ENCODE results near the gene MBD6. TPM values are rescaled to one million over a fixed set of nuclear protein-coding genes. Genes with fewer than 3 reads are reported as not detected.

Gene MBD6
- total RNA-seq, 1 donor from 2014 or later, result 99.0 TPM

GRCh38 chr12:57549909-57550640 is 27.5 kb downstream of the MBD6 start, which contains the start of gene KIF5A:
TSS of gene KIF5A (plus strand) at chr12:57550044. CDS start at chr12:57550272, 228 bp downstream.
- H3K27ac Mint-ChIP-seq (ENCODE audit: unreplicated experiment), result no peak within 1 kb of the TSS
- TF ChIP-seq CTCF (IDR thresholded peaks at IDR 0.05; ENCODE audit: unreplicated experiment), result no peak
- no peaks in the 10 kb centered on the region for H3K9me3 Mint-ChIP-seq (ENCODE audit: unreplicated experiment)
- peak; percentile 44 for DNase-seq (ENCODE audit: low spot score)
- H3K4me3 Mint-ChIP-seq (ENCODE audit: unreplicated experiment), result peak within 1 kb of the TSS; percentile 65
- peaks cover 21% of the 10 kb centered on the region for H3K4me1 Mint-ChIP-seq (ENCODE audit: unreplicated experiment)
- H3K36me3 Mint-ChIP-seq (ENCODE audit: low read depth, unreplicated experiment), result no peaks in the 10 kb centered on the region
- peaks cover 13% of the 10 kb centered on the region for H3K27me3 Mint-ChIP-seq (ENCODE audit: unreplicated experiment)

GRCh38 chr12:57550641-57551549 is 28.3 kb downstream of the MBD6 start:
- no peaks in the 10 kb centered on the region for H3K9me3 Mint-ChIP-seq (ENCODE audit: unreplicated experiment)
- no peak overlapping the region for H3K27ac Mint-ChIP-seq (ENCODE audit: unreplicated experiment)
- no peak for DNase-seq (ENCODE audit: low spot score)
- H3K27me3 Mint-ChIP-seq (ENCODE audit: unreplicated experiment), result peaks cover 13% of the 10 kb centered on the region
- H3K4me3 Mint-ChIP-seq (ENCODE audit: unreplicated experiment), result peak overlapping the region; percentile 43
- no peaks in the 10 kb centered on the region for H3K36me3 Mint-ChIP-seq (ENCODE audit: low read depth, unreplicated experiment)
- peaks cover 15% of the 10 kb centered on the region for H3K4me1 Mint-ChIP-seq (ENCODE audit: unreplicated experiment)
- TF ChIP-seq CTCF (IDR thresholded peaks at IDR 0.05; ENCODE audit: unreplicated experiment), result no peak

GRCh38 chr12:57551637-57552305 is 29.1 kb downstream of the MBD6 start:
- Mint-ChIP-seq H3K4me1 (ENCODE audit: unreplicated experiment) (peaks cover 8% of the 10 kb centered on the region), H3K9me3 (ENCODE audit: unreplicated experiment) (no peaks in the 10 kb centered on the region), H3K4me3 (ENCODE audit: unreplicated experiment) (no peak overlapping the region), H3K27ac (ENCODE audit: unreplicated experiment) (no peak overlapping the region), H3K36me3 (ENCODE audit: low read depth, unreplicated experiment) (no peaks in the 10 kb centered on the region), H3K27me3 (ENCODE audit: unreplicated experiment) (peaks cover 10% of the 10 kb centered on the region)
- no peak for TF ChIP-seq CTCF (IDR thresholded peaks at IDR 0.05; ENCODE audit: unreplicated experiment)
- DNase-seq (ENCODE audit: low spot score), result no peak

- H3K4me1 Mint-ChIP-seq (ENCODE audit: unreplicated experiment), result peaks cover 5% of the 10 kb centered on the region
- no peak for DNase-seq (ENCODE audit: low spot score)
- peaks cover 10% of the 10 kb centered on the region for H3K27me3 Mint-ChIP-seq (ENCODE audit: unreplicated experiment)
- H3K36me3 Mint-ChIP-seq (ENCODE audit: low read depth, unreplicated experiment), result no peaks in the 10 kb centered on the region
- H3K27ac Mint-ChIP-seq (ENCODE audit: unreplicated experiment), result no peak overlapping the region
- no peak overlapping the region for H3K4me3 Mint-ChIP-seq (ENCODE audit: unreplicated experiment)
- TF ChIP-seq CTCF (IDR thresholded peaks at IDR 0.05; ENCODE audit: unreplicated experiment), result no peak
- H3K9me3 Mint-ChIP-seq (ENCODE audit: unreplicated experiment), result no peaks in the 10 kb centered on the region
These were observed 29.7 kb downstream of the MBD6 start for GRCh38 chr12:57552306-57552651.

Data from endothelial cell (in vitro differentiated cells).